GM12878 (cell line): ENCODE results near the gene CASTOR1. TPM values are rescaled to one million over a fixed set of nuclear protein-coding genes. Genes with fewer than 3 reads are reported as not detected.
A peak's percentile ranks its signal among the peaks of the same experiment; 100 is the strongest.
"Not testable (repeated sequence)": the region's sequence is repeated elsewhere in the genome, so short reads cannot be mapped to it uniquely, and the experiment has no call there.

Experiments
- ATAC-seq: fragments of 200-7000 bp; cut with Tn5 transposase; 3 replicates; pipeline ENCODE4 v1.9.1; 2020; ENCODE audit warnings: mild to moderate bottlenecking, moderate library complexity
- BruUV-seq: library from RNA; stranded (reverse); fragments of 400-500 nt; replicated peaks from 2 replicates; lab custom pipeline; 2021; lab: Mats Ljungman, UMichigan
- CTCF ChIA-PET: fragments of 300-600 bp; sonication (Branson Sonifier 250); formaldehyde crosslinking; extraction: SDS; loops from one replicate; lab custom pipeline; 2021; ENCODE audit warnings: inconsistent platforms; lab: Yijun Ruan, JAX
- POLR2A ChIA-PET: fragments of 350-600 bp; formaldehyde crosslinking; extraction: SDS; loops from one replicate; lab custom pipeline; 2021; ENCODE audit warnings: inconsistent platforms; lab: Charles Lee
- RAD21 ChIA-PET: fragments of 300-600 bp; sonication (Branson Sonifier 250); formaldehyde crosslinking; loops from one replicate; lab custom pipeline; 2023; ENCODE audit warnings: antibody characterized with exemption; ENCODE audit not compliant: unreplicated experiment; lab: Charles Lee
- SMC1A ChIA-PET: fragments of 300-600 bp; sonication (Branson Sonifier 250); formaldehyde crosslinking; loops from one replicate; lab custom pipeline; 2023; ENCODE audit not compliant: unreplicated experiment, uncharacterized antibody; lab: Charles Lee
- DNase-seq: peaks from one replicate; pipeline ENCODE4 v3.0.0-alpha.2; 2011; ENCODE audit warnings: low read depth, low spot score
- FAIRE-seq: peaks from 3 replicates; lab custom pipeline; 2011; peaks lifted over from hg19 to GRCh38; lab: Jason Lieb, UNC
- H2AFZ ChIP-seq: 2 replicates; pipeline ENCODE4 v1.6.0; 2011; ENCODE audit warnings: low read depth, low read length, control low read depth; ENCODE audit not compliant: control insufficient read depth
- H3K27ac ChIP-seq: 2 replicates; pipeline ENCODE4 v1.5.1; 2011; ENCODE audit warnings: control low read depth; ENCODE audit not compliant: control insufficient read depth, insufficient read depth
- H3K27me3 ChIP-seq, 2 experiments: replicated peaks in 1 of 2; 2 replicates each; pipeline versions ENCODE4 v1.6.0 to v1.6.1; 2011; ENCODE audit warnings: low read length in 1 of 2; ENCODE audit not compliant: control insufficient read depth in 2 of 2, insufficient read depth in 2 of 2
- H3K36me3 ChIP-seq, 2 experiments: 2 replicates each; pipeline ENCODE4 v1.5.1; 2011; ENCODE audit warnings: low read length in 1 of 2; ENCODE audit not compliant: control insufficient read depth in 2 of 2, insufficient read depth in 2 of 2
- H3K4me1 ChIP-seq: 2 replicates; pipeline ENCODE4 v1.6.1; 2011; ENCODE audit warnings: mild to moderate bottlenecking, low read length, moderate library complexity, mixed read lengths; ENCODE audit not compliant: control insufficient read depth, insufficient read depth
- H3K4me2 ChIP-seq: 2 replicates; pipeline ENCODE4 v1.6.0; 2011; ENCODE audit warnings: control low read depth; ENCODE audit not compliant: control insufficient read depth, insufficient read depth
- H3K4me3 ChIP-seq: fragments of 200-600 bp; sonication (generic); 2 replicates; pipeline ENCODE4 v1.5.1; 2016
- H3K79me2 ChIP-seq: 2 replicates; pipeline ENCODE4 v1.6.0; 2011; ENCODE audit warnings: low read length; ENCODE audit not compliant: control insufficient read depth, insufficient read depth
- H3K9ac ChIP-seq: 2 replicates; pipeline ENCODE4 v1.8.0; 2011; ENCODE audit warnings: low read length, control low read depth, mixed read lengths; ENCODE audit not compliant: control insufficient read depth, insufficient read depth
- H3K9me3 ChIP-seq: replicated peaks from 3 replicates; pipeline ENCODE4 v1.5.1; 2011; ENCODE audit warnings: mild to moderate bottlenecking, low read length; ENCODE audit not compliant: control insufficient read depth, insufficient read depth
- H4K20me1 ChIP-seq: 2 replicates; pipeline ENCODE4 v1.6.0; 2011; ENCODE audit not compliant: control insufficient read depth, insufficient read depth
- BACH1 ChIP-seq: fragments of 450-650 bp; IDR thresholded peaks from 2 replicates; pipeline ENCODE4 v1.6.1; 2017; ENCODE audit warnings: mild to moderate bottlenecking, borderline replicate concordance
- BMI1 ChIP-seq: fragments of 450-650 bp; IDR thresholded peaks from 2 replicates; pipeline ENCODE4 v1.6.1; 2016; ENCODE audit warnings: mild to moderate bottlenecking, moderate library complexity, borderline replicate concordance
- IKZF1 ChIP-seq: fragments of 450-650 bp; conservative IDR thresholded peaks from 2 replicates; pipeline ENCODE4 v1.6.1; 2017; ENCODE audit warnings: antibody characterized with exemption, mild to moderate bottlenecking
- MXI1 ChIP-seq: fragments of 150-350 bp; IDR thresholded peaks from 2 replicates; pipeline ENCODE4 v1.6.1; 2011; ENCODE audit warnings: low read depth, mild to moderate bottlenecking, inconsistent platforms, low read length, improper control_type of control experiment
- MYC ChIP-seq: IDR thresholded peaks from 2 replicates; pipeline ENCODE4 v1.6.1; 2011; ENCODE audit warnings: mild to moderate bottlenecking, low read length, moderate library complexity, inconsistent platforms; ENCODE audit not compliant: insufficient read depth, insufficient replicate concordance, insufficient read length, severe bottlenecking
- POLR2AphosphoS2 ChIP-seq: IDR thresholded peaks from 2 replicates; pipeline ENCODE4 v1.6.1; 2011; ENCODE audit warnings: low read depth, mild to moderate bottlenecking, low read length, improper control_type of control experiment, moderate library complexity
- RELA ChIP-seq: fragments of 450-650 bp; IDR thresholded peaks from 2 replicates; pipeline ENCODE4 v1.8.0; 2014; ENCODE audit warnings: borderline replicate concordance; ENCODE audit not compliant: partially characterized antibody
- SIX5 ChIP-seq: IDR thresholded peaks from 2 replicates; pipeline ENCODE4 v1.6.1; 2011; ENCODE audit warnings: mild to moderate bottlenecking, low read depth, low read length, moderate library complexity; ENCODE audit not compliant: severe bottlenecking
- SMARCA5 ChIP-seq: fragments of 450-650 bp; IDR thresholded peaks from 2 replicates; pipeline ENCODE4 v1.6.1; 2017; ENCODE audit warnings: mild to moderate bottlenecking
- WGBS: methylation state at CpG from one replicate; pipeline ENCODE4 v1.1.6; 2016; ENCODE audit warnings: low lambda C conversion rate; ENCODE audit not compliant: insufficient replicate concordance, insufficient coverage; ENCODE audit errors: missing lambda C conversion rate; 5-methylcytosine and 5-hydroxymethylcytosine counted together
- in situ Hi-C: fragments of 300-500 bp; cut with MboI; formaldehyde crosslinking; loops from 9 replicates; pipeline ENCODE4 v1.14.3; 2018; ENCODE audit warnings: mixed read lengths
- intact Hi-C: fragments of 100-400 bp; cut with micrococcal nuclease; formaldehyde crosslinking; loops from one replicate; pipeline ENCODE4 v1.14.2; 2022; ENCODE audit not compliant: unreplicated experiment
- polyA plus RNA-seq, 11 experiments: library from polyadenylated mRNA; depleted of rRNA in 4 of 11; unstranded in 6 of 11; stranded (reverse) in 5 of 11; fragments of >200 nt; fragmentation: Nextera tagmentation in 4 of 11; fragmentation: Illumina TruSeq in 1 of 11; extraction: Ambion mirVana in 4 of 11; extraction: Trizol in 1 of 11; gene quantifications; 1 replicate in 1 of 11; 2 replicates in 10 of 11; pipeline versions ENCODE4 v1.2.1 to v1.2.3, GENCODE V29; 2011 to 2016; ENCODE audit warnings: inconsistent platforms in 2 of 11, missing spikeins in 2 of 11, low read depth in 1 of 11
- total RNA-seq, 4 experiments: library from RNA; depleted of rRNA in 3 of 4; stranded (reverse); fragments of >200 nt in 3 of 4; fragmentation: Illumina TruSeq in 1 of 4; extraction: Trizol in 1 of 4; gene quantifications; 2 replicates each; pipeline versions ENCODE4 v1.2.1 to v1.2.3, GENCODE V29; 2013 to 2021

CASTOR1 gene
- total and polyA plus RNA-seq, 10 of the 15 experiments (the other 5 are each of a cell fraction or from before 2014, with no cell fraction given) = 0.31 to 9.1 (median 3.3) TPM

- TF ChIP-seq MYC = no peak
- no peak for TF ChIP-seq SIX5
- TF ChIP-seq BMI1 = no peak
- TF ChIP-seq RELA = no peak
- peak; percentile 66 for TF ChIP-seq MXI1
- peak; percentile 68 for TF ChIP-seq IKZF1
- peak; percentile 61; the same call in 1 of the 2 replicates for TF ChIP-seq SMARCA5
- 0 out of 2 replicates have a peak, but pooled peaks have one; percentile 46 for TF ChIP-seq POLR2AphosphoS2
These were observed at the start of gene CASTOR1 (continued) for GRCh38 chr22:30289141-30289979.

DNA sequence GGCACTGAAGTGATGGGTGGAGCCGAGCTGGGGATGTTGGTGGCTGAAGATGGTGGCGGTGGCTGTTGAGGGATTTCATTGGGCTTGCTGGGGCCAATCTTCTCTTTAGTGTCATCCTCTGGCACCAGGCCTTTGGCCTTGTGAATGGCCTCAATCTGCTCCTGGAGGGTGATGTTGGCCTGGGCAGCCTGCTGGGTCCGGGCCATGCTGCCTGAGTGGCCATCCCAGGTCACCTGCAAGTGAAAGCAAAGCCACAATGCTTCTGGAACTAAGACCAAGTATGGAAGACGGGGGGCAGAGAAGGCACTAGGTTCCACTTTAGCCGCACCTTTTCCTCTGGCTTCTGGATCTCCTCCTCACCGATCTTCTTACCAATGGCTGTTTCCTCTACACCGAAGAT, 49.5 kb upstream of the CASTOR1 start:
- no TSS peak for BruUV-seq
- Histone ChIP-seq H3K36me3 (peaks cover 64 to 66% of the 10 kb centered on the region in 2 experiments), H3K9ac (no peak overlapping the region), H3K27ac (no peak overlapping the region), H3K27me3 (no peaks in the 10 kb centered on the region), H3K4me2 (no peak overlapping the region), H3K4me1 (no peaks in the 10 kb centered on the region), H3K79me2 (no peaks in the 10 kb centered on the region), H3K9me3 (no peaks in the 10 kb centered on the region), H2AFZ (no peak overlapping the region), H3K4me3 (no peak overlapping the region), H4K20me1 (no peaks in the 10 kb centered on the region)
- ChIA-PET POLR2A (interaction anchor here (0.7 kb wide), 1 partner anchor 87 kb away, joined by 6 read pairs; the partner anchor contains the start of gene MTFP1), CTCF (interaction anchor here (1.3 to 1.5 kb wide), 2 partner anchors 10 to 51 kb away, joined by 3 to 7 read pairs; no protein-coding TSS in a partner anchor), SMC1A (no interaction called here), RAD21 (no interaction called here)
- in situ Hi-C loops (no loop called here), intact Hi-C loops (no loop called here)
- DNase-seq (no peak), FAIRE-seq (no peak), ATAC-seq (no peak)
- 93% methylated on average over 7 of the region's 7 CpGs for WGBS
- no peak for TF ChIP-seq BACH1

GRCh38 chr22:30338341-30338740, 49.0 kb upstream of the CASTOR1 start:
- H3K4me1 ChIP-seq, intact Hi-C loops, H4K20me1 ChIP-seq, BruUV-seq, H3K27ac ChIP-seq, SMC1A ChIA-PET, H3K27me3 ChIP-seq, ATAC-seq, H2AFZ ChIP-seq, in situ Hi-C loops, H3K4me3 ChIP-seq, H3K9ac ChIP-seq, FAIRE-seq, H3K79me2 ChIP-seq, H3K9me3 ChIP-seq, DNase-seq, H3K4me2 ChIP-seq: not testable (repeated sequence)
- WGBS = 92% methylated on average over 9 of the region's 9 CpGs
- peaks cover 66 to 67% of the 10 kb centered on the region in 2 experiments for H3K36me3 ChIP-seq
- ChIA-PET RAD21 (interaction anchor here (2.1 kb wide), 1 partner anchor 12 kb away, joined by 4 read pairs; the partner anchor contains the start of gene TBC1D10A), POLR2A (interaction anchor here (0.7 kb wide), 1 partner anchor 87 kb away, joined by 6 read pairs; the partner anchor contains the start of gene MTFP1), CTCF (interaction anchor here (1.3 to 1.5 kb wide), 2 partner anchors 10 to 50 kb away, joined by 3 to 7 read pairs; no protein-coding TSS in a partner anchor)
